HFF-Myc (cell line): ENCODE measurements around the gene RFPL1.
"Not testable (repeated sequence)": the region's sequence is repeated elsewhere in the genome, so short reads cannot be mapped to it uniquely, and the experiment has no call there.

ENCODE experiments used
- DNase-seq: peaks from one replicate; pipeline ENCODE4 v3.0.0-alpha.2; 2011; ENCODE audit warnings: low read depth; ENCODE audit errors: extremely low read depth
- H3K4me3 ChIP-seq: replicated peaks from 2 replicates; pipeline ENCODE4 v1.5.1; 2011; ENCODE audit warnings: low read depth, mild to moderate bottlenecking, control low read depth, low read length
- TF ChIP-seq, protein P1 (sequence below): IDR thresholded peaks from 2 replicates; pipeline ENCODE4 v1.5.1; 2012; ENCODE audit warnings: mild to moderate bottlenecking, low read depth, low read length, control low read depth; ENCODE audit errors: missing control alignments

Gene RFPL1

DNA sequence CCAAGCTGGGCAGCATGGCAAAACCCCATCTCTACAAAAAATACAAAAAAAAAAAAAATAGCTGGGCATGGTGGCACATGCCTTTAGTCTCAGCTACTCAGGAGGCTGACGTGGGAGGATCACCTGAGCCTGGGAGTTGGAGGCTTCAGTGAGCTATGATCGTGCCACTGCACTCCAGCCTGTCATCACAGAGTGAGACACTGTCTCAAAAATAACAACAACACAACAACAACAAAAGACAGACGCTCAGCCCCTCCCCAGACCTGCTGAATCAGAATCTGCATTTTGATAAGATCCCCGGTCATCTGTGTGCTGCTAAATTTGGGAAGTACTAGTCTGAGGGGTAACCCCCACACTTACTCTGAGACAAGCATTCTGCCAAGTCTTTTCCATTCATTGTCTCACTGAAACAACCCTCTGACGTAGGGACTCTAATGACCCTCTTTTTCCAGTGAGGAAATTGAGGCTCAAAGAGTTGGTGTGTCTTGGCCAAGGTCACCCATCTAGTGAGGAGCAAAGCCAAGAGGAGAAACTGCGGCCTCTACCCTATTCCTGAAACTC lies 49.1 kb downstream of the RFPL1 start:
- no peak for DNase-seq
- no peak overlapping the region for H3K4me3 ChIP-seq
- TF ChIP-seq, protein P1, sequence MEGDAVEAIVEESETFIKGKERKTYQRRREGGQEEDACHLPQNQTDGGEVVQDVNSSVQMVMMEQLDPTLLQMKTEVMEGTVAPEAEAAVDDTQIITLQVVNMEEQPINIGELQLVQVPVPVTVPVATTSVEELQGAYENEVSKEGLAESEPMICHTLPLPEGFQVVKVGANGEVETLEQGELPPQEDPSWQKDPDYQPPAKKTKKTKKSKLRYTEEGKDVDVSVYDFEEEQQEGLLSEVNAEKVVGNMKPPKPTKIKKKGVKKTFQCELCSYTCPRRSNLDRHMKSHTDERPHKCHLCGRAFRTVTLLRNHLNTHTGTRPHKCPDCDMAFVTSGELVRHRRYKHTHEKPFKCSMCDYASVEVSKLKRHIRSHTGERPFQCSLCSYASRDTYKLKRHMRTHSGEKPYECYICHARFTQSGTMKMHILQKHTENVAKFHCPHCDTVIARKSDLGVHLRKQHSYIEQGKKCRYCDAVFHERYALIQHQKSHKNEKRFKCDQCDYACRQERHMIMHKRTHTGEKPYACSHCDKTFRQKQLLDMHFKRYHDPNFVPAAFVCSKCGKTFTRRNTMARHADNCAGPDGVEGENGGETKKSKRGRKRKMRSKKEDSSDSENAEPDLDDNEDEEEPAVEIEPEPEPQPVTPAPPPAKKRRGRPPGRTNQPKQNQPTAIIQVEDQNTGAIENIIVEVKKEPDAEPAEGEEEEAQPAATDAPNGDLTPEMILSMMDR, result no peak

DNA sequence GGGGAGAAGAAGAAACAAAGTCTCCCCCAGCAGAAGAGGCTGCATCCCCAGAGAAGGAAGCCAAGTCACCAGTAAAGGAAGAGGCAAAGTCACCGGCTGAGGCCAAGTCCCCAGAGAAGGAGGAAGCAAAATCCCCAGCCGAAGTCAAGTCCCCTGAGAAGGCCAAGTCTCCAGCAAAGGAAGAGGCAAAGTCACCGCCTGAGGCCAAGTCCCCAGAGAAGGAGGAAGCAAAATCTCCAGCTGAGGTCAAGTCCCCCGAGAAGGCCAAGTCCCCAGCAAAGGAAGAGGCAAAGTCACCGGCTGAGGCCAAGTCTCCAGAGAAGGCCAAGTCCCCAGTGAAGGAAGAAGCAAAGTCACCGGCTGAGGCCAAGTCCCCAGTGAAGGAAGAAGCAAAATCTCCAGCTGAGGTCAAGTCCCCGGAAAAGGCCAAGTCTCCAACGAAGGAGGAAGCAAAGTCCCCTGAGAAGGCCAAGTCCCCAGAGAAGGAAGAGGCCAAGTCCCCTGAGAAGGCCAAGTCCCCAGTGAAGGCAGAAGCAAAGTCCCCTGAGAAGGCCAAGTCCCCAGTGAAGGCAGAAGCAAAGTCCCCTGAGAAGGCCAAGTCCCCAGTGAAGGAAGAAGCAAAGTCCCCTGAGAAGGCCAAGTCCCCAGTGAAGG lies 50.9 kb downstream of the RFPL1 start:
- DNase-seq, H3K4me3 ChIP-seq: not testable (repeated sequence)

DNA sequence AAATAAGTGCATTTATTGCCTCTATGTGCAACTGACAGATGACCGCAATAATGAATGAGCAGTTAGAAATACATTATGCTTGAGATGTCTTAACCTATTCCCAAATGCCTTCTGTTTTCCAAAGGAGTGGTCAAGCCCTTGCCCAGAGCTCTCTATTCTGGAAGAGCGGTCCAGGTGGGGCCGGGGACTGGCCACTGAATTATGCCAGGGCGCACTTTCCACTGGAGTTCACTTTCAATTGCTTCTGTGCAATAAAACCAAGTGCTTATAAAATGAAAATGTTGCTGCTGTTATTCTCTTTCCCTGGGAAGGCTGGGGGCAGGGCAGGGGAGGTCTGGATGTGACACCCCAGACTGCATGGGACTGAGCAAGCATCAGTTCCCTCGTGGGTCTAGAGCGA lies 52.6 kb downstream of the RFPL1 start:
- TF ChIP-seq, protein P1, result no peak
- H3K4me3 ChIP-seq, result no peak overlapping the region
- DNase-seq, result no peak
